HepG2 (cell line): ENCODE data around the gene EEF1A1. TPM values are rescaled to one million over a fixed set of nuclear protein-coding genes. Genes with fewer than 3 reads are reported as not detected.

Experiments
- CAMTA2 ChIP-seq: sonication (generic); formaldehyde crosslinking; IDR thresholded peaks from 2 replicates; pipeline ENCODE4 v1.4.0; 2020; ENCODE audit warnings: mild to moderate bottlenecking, missing genetic modification reagents, borderline replicate concordance
- FOXJ3 ChIP-seq: sonication (generic); formaldehyde crosslinking; IDR thresholded peaks from 2 replicates; pipeline ENCODE4 v1.4.0; 2020; ENCODE audit warnings: missing genetic modification reagents, mild to moderate bottlenecking, borderline replicate concordance
- HOXA3 ChIP-seq: sonication (generic); formaldehyde crosslinking; IDR thresholded peaks from 2 replicates; pipeline ENCODE4 v1.5.0; 2020; ENCODE audit warnings: missing genetic modification reagents
- KDM2A ChIP-seq: sonication (generic); formaldehyde crosslinking; IDR thresholded peaks from 2 replicates; pipeline ENCODE4 v1.4.0; 2020; ENCODE audit warnings: low read depth, missing genetic modification reagents, borderline replicate concordance
- KDM5B ChIP-seq: sonication (generic); formaldehyde crosslinking; IDR thresholded peaks from 2 replicates; pipeline ENCODE4 v1.4.0; 2020; ENCODE audit warnings: missing genetic modification reagents, mild to moderate bottlenecking, borderline replicate concordance
- MIER3 ChIP-seq: IDR thresholded peaks from 2 replicates; pipeline ENCODE4 v1.6.1; 2016; ENCODE audit warnings: missing compliant biosample characterization, borderline replicate concordance
- MTF1 ChIP-seq: sonication (generic); formaldehyde crosslinking; IDR thresholded peaks from 2 replicates; pipeline ENCODE4 v1.5.0; 2020; ENCODE audit warnings: missing genetic modification reagents
- NCOA5 ChIP-seq: sonication (generic); formaldehyde crosslinking; IDR thresholded peaks from 2 replicates; pipeline ENCODE4 v1.4.0; 2020; ENCODE audit warnings: missing genetic modification reagents
- NR2F2 ChIP-seq: IDR thresholded peaks from 2 replicates; pipeline ENCODE4 v1.6.1; 2012; ENCODE audit warnings: low read depth, inconsistent platforms, borderline replicate concordance
- ONECUT2 ChIP-seq: sonication (generic); formaldehyde crosslinking; IDR thresholded peaks from 2 replicates; pipeline ENCODE4 v1.4.0; 2020; ENCODE audit warnings: missing genetic modification reagents
- POGZ ChIP-seq: sonication (generic); formaldehyde crosslinking; IDR thresholded peaks from 2 replicates; pipeline ENCODE4 v1.4.0; 2020; ENCODE audit warnings: mild to moderate bottlenecking, missing genetic modification reagents
- RARA ChIP-seq: IDR thresholded peaks from 2 replicates; pipeline ENCODE4 v1.6.1; 2016; ENCODE audit warnings: missing genetic modification reagents, missing compliant biosample characterization
- TBL1XR1 ChIP-seq: fragments of 150-350 bp; IDR thresholded peaks from 2 replicates; pipeline ENCODE4 v1.6.1; 2014; ENCODE audit warnings: borderline replicate concordance, low read length; ENCODE audit not compliant: partially characterized antibody
- ZMYM3 ChIP-seq: sonication (generic); formaldehyde crosslinking; IDR thresholded peaks from 2 replicates; pipeline ENCODE4 v1.5.1; 2020; ENCODE audit warnings: mild to moderate bottlenecking, missing genetic modification reagents
- ZNF234 ChIP-seq: sonication (generic); formaldehyde crosslinking; conservative IDR thresholded peaks from 2 replicates; pipeline ENCODE4 v1.5.1; 2020; ENCODE audit warnings: mild to moderate bottlenecking, missing genetic modification reagents
- ZNF282 ChIP-seq: fragments of 450-650 bp; IDR thresholded peaks from 2 replicates; pipeline ENCODE4 v1.6.1; 2018; ENCODE audit not compliant: partially characterized antibody
- ZNF432 ChIP-seq: sonication (generic); formaldehyde crosslinking; IDR thresholded peaks from 2 replicates; pipeline ENCODE4 v1.5.0; 2020; ENCODE audit warnings: missing genetic modification reagents, mild to moderate bottlenecking, borderline replicate concordance
- ZNF569 ChIP-seq: sonication (generic); formaldehyde crosslinking; IDR thresholded peaks from 2 replicates; pipeline ENCODE4 v1.5.0; 2020; ENCODE audit warnings: mild to moderate bottlenecking, missing genetic modification reagents, moderate library complexity, borderline replicate concordance
- ZNF652 ChIP-seq: IDR thresholded peaks from 2 replicates; pipeline ENCODE4 v1.6.1; 2016; ENCODE audit warnings: low read depth, borderline replicate concordance
- ZNF670 ChIP-seq: sonication (generic); formaldehyde crosslinking; IDR thresholded peaks from 2 replicates; pipeline ENCODE4 v1.8.0; 2022; ENCODE audit warnings: mild to moderate bottlenecking, missing genetic modification reagents, borderline replicate concordance
- ZNF768 ChIP-seq: sonication (generic); formaldehyde crosslinking; IDR thresholded peaks from 2 replicates; pipeline ENCODE4 v1.4.0; 2020; ENCODE audit warnings: missing genetic modification reagents
- ZSCAN30 ChIP-seq: sonication (generic); formaldehyde crosslinking; IDR thresholded peaks from 2 replicates; pipeline ENCODE4 v1.5.0; 2020; ENCODE audit warnings: mild to moderate bottlenecking, missing genetic modification reagents
- polyA plus RNA-seq, 8 experiments: library from polyadenylated mRNA; depleted of rRNA in 3 of 8; stranded (reverse) in 7 of 8; unstranded in 1 of 8; fragments of >200 nt; fragmentation: Illumina TruSeq in 4 of 8; extraction: Trizol in 4 of 8; gene quantifications; 2 replicates each; pipeline versions ENCODE4 v1.2.1 to v1.2.3, GENCODE V29; 2011 to 2016; ENCODE audit warnings: low read depth in 4 of 8, missing spikeins in 1 of 8, mixed read lengths in 1 of 8; ENCODE audit not compliant: insufficient read depth in 1 of 8
- total RNA-seq, 5 experiments: library from RNA; depleted of rRNA; stranded (reverse); fragments of >200 nt; fragmentation: Illumina TruSeq; extraction: Trizol; gene quantifications; 2 replicates each; pipeline ENCODE4 v1.2.3, GENCODE V29; 2016; ENCODE audit warnings: low read depth in 1 of 5
- TF ChIP-seq, protein P1 (sequence below), 2 experiments: sonication (generic) in 1 of 2; formaldehyde crosslinking in 1 of 2; IDR thresholded peaks; 2 replicates each; pipeline versions ENCODE4 v1.4.0 to v1.6.1; 2016 to 2020; ENCODE audit warnings: borderline replicate concordance in 1 of 2, low read depth in 1 of 2, mild to moderate bottlenecking in 1 of 2, missing genetic modification reagents in 1 of 2
- TF ChIP-seq, protein P2 (sequence below): sonication (generic); formaldehyde crosslinking; IDR thresholded peaks from 2 replicates; pipeline ENCODE4 v1.8.0; 2022; ENCODE audit warnings: mild to moderate bottlenecking, missing genetic modification reagents, borderline replicate concordance
- TF ChIP-seq, protein P3 (sequence below): IDR thresholded peaks from 2 replicates; pipeline ENCODE4 v1.6.1; 2016; ENCODE audit warnings: mild to moderate bottlenecking, missing biosample characterization, missing genetic modification reagents

EEF1A1 gene
- total and polyA plus RNA-seq, 2 of the 13 experiments (the other 11 are each of a cell fraction or from before 2014, with no cell fraction given): 13,726 to 17,172 TPM

DNA sequence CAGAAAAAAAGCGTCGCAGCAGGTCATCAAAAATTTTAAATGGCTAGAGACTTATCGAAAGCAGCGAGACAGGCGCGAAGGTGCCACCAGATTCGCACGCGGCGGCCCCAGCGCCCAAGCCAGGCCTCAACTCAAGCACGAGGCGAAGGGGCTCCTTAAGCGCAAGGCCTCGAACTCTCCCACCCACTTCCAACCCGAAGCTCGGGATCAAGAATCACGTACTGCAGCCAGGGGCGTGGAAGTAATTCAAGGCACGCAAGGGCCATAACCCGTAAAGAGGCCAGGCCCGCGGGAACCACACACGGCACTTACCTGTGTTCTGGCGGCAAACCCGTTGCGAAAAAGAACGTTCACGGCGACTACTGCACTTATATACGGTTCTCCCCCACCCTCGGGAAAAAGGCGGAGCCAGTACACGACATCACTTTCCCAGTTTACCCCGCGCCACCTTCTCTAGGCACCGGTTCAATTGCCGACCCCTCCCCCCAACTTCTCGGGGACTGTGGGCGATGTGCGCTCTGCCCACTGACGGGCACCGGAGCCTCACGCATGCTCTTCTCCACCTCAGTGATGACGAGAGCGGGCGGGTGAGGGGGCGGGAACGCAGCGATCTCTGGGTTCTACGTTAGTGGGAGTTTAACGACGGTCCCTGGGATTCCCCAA lies at the start of gene EEF1A1 (continued):
- TF ChIP-seq MTF1 (CRISPR knock-in tag): peak; percentile 73
- TF ChIP-seq ZNF768: no peak
- TF ChIP-seq KDM5B (CRISPR knock-in tag): peak; percentile 88
- peak; percentile 92 for TF ChIP-seq POGZ
- TF ChIP-seq TBL1XR1: peak; percentile 84
- TF ChIP-seq ZNF670: peak; percentile 87; the same call in 1 of the 2 replicates
- peak; percentile 19; the same call in 1 of the 2 replicates for TF ChIP-seq FOXJ3 (CRISPR knock-in tag)
- no peak for TF ChIP-seq ZNF652
- TF ChIP-seq RARA: peak; percentile 41; the same call in 1 of the 2 replicates
- 0 out of 2 replicates have a peak, but pooled peaks have one; percentile 31 for TF ChIP-seq NR2F2
- TF ChIP-seq ZNF282: no peak
- TF ChIP-seq ONECUT2 (CRISPR knock-in tag): no peak
- TF ChIP-seq ZNF432: 0 out of 2 replicates have a peak, but pooled peaks have one; percentile 34
- TF ChIP-seq NCOA5: no peak
- TF ChIP-seq, protein P1, sequence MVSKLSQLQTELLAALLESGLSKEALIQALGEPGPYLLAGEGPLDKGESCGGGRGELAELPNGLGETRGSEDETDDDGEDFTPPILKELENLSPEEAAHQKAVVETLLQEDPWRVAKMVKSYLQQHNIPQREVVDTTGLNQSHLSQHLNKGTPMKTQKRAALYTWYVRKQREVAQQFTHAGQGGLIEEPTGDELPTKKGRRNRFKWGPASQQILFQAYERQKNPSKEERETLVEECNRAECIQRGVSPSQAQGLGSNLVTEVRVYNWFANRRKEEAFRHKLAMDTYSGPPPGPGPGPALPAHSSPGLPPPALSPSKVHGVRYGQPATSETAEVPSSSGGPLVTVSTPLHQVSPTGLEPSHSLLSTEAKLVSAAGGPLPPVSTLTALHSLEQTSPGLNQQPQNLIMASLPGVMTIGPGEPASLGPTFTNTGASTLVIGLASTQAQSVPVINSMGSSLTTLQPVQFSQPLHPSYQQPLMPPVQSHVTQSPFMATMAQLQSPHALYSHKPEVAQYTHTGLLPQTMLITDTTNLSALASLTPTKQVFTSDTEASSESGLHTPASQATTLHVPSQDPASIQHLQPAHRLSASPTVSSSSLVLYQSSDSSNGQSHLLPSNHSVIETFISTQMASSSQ (IDR thresholded peaks at IDR 0.05; ENCODE audit: low read depth): peak; percentile 20; the same call in 1 of the 2 replicates
- TF ChIP-seq, protein P1 (CRISPR knock-in tag; IDR thresholded peaks at IDR 0.05; ENCODE audit: borderline replicate concordance): peak; percentile 53
- TF ChIP-seq, protein P2, sequence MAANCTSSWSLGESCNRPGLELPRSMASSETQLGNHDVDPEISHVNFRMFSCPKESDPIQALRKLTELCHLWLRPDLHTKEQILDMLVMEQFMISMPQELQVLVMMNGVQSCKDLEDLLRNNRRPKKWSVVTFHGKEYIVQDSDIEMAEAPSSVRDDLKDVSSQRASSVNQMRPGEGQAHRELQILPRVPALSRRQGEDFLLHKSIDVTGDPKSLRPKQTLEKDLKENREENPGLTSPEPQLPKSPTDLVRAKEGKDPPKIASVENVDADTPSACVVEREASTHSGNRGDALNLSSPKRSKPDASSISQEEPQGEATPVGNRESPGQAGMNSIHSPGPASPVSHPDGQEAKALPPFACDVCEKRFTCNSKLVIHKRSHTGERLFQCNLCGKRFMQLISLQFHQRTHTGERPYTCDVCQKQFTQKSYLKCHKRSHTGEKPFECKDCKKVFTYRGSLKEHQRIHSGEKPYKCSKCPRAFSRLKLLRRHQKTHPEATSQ (CRISPR knock-in tag): peak; percentile 86
- TF ChIP-seq, protein P3, sequence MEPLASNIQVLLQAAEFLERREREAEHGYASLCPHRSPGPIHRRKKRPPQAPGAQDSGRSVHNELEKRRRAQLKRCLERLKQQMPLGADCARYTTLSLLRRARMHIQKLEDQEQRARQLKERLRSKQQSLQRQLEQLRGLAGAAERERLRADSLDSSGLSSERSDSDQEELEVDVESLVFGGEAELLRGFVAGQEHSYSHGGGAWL: peak; percentile 17; the same call in 1 of the 2 replicates
- TF ChIP-seq HOXA3 (CRISPR knock-in tag): no peak; the same call in 1 of the 2 replicates
- no peak for TF ChIP-seq ZMYM3 (CRISPR knock-in tag)
- TF ChIP-seq ZNF234 (CRISPR knock-in tag): peak; percentile 54; the same call in 1 of the 2 replicates
- TF ChIP-seq KDM2A: peak; percentile 65; the same call in 1 of the 2 replicates
- peak; percentile 35; the same call in 1 of the 2 replicates for TF ChIP-seq MIER3 (CRISPR knock-in tag)
- TF ChIP-seq ZSCAN30 (CRISPR knock-in tag): no peak; the same call in 1 of the 2 replicates
- no peak for TF ChIP-seq CAMTA2
- TF ChIP-seq ZNF569: no peak
